Right lobe of liver (tissue), 6 donors: Measurements from ENCODE around the gene SUPT5H. TPM values are rescaled to one million over a fixed set of nuclear protein-coding genes. Genes with fewer than 3 reads are reported as not detected.

Experiments
- ATAC-seq, 4 donors: fragments of 200-7000 bp; cut with Tn5 transposase; one replicate each; pipeline ENCODE4 v1.9.1; 2020; ENCODE audit warnings: mild to moderate bottlenecking in 4 of 4, moderate library complexity in 4 of 4
- DNase-seq, 3 donors: peaks; one replicate each; pipeline ENCODE4 v3.0.0-alpha.2; 2020
- H3K27ac ChIP-seq, 3 donors: fragments of 200-600 bp; one replicate each; pipeline ENCODE4 v1.8.0; 2022
- H3K27me3 ChIP-seq, 2 donors: fragments of 200-600 bp; one replicate each; pipeline ENCODE4 v1.8.0; 2022
- H3K36me3 ChIP-seq, 4 donors: fragments of 200-600 bp; sonication (generic) in 1 of 4; one replicate each; pipeline versions ENCODE4 v1.5.1 to v1.8.0; 2017 to 2022; ENCODE audit warnings: control low read depth in 1 of 4
- H3K4me1 ChIP-seq, 4 donors: fragments of 200-600 bp; sonication (generic) in 1 of 4; one replicate each; pipeline versions ENCODE4 v1.5.1 to v1.8.0; 2017 to 2022; ENCODE audit warnings: control low read depth in 1 of 4
- H3K4me3 ChIP-seq, 3 donors: fragments of 200-600 bp; one replicate each; pipeline ENCODE4 v1.8.0; 2022
- H3K9me3 ChIP-seq, 4 donors: fragments of 200-600 bp; sonication (generic) in 1 of 4; one replicate each; pipeline versions ENCODE4 v1.5.1 to v1.8.0; 2017 to 2022; ENCODE audit warnings: control low read depth in 1 of 4
- CTCF ChIP-seq, 4 donors: fragments of 200-600 bp in 3 of 4; fragments of 450-650 bp in 1 of 4; IDR thresholded peaks; one replicate each; pipeline versions ENCODE4 v1.5.1 to v1.8.0; 2016 to 2022; ENCODE audit warnings: antibody characterized with exemption in 4 of 4, mild to moderate bottlenecking in 2 of 4
- POLR2A ChIP-seq: fragments of 450-650 bp; IDR thresholded peaks from one replicate; pipeline ENCODE4 v1.6.1; 2017; ENCODE audit warnings: antibody characterized with exemption, mild to moderate bottlenecking
- WGBS: methylation state at CpG from one replicate; pipeline ENCODE4 v1.1.6; 2018; ENCODE audit warnings: low coverage, low lambda C conversion rate; ENCODE audit not compliant: insufficient coverage; ENCODE audit errors: missing lambda C conversion rate; 5-methylcytosine and 5-hydroxymethylcytosine counted together
- intact Hi-C, 2 donors: fragments of 100-400 bp; cut with DNase I; formaldehyde crosslinking; loops; one replicate each; pipeline versions ENCODE4 v1.11.2 to v1.14.1; 2022
- total RNA-seq, 6 experiments: library from RNA; depleted of rRNA in 2 of 6; stranded (reverse); fragments of >200 nt in 2 of 6; fragmentation: NEBNext Ultra II Directional in 3 of 6; extraction: Animal tissue kit (Norgen Biotek cat#: 25700) in 3 of 6; gene quantifications; one replicate each; pipeline versions ENCODE4 v1.1.0 to v1.2.4, GENCODE V29; 2016 to 2023
- donor health status: DM: no; HTN: yes; CAD: no.
- donor health status: DM: no; HTN: no; CAD: no.
- donor health status: DM: no; HTN: no; CAD: no.
- donor health status: DM: no; HTN: yes; CAD: no.
- donor health status: DM: no; HTN: yes; CAD: no.

The SUPT5H gene
- total RNA-seq, 6 experiments from 2014 or later = 42.3 to 60.8 (median 54.7) TPM

GRCh38 chr19:39417463-39418181 lies 27.8 kb upstream of the SUPT5H start:
- Histone ChIP-seq H3K9me3 (no peaks in the 10 kb centered on the region), H3K36me3 (no peaks in the 10 kb centered on the region), H3K4me3 (no peak overlapping the region), H3K27ac (no peak overlapping the region), H3K4me1 (peaks cover 0 to 5% (median 0%) of the 10 kb centered on the region in 4 donors), H3K27me3 (no peaks in the 10 kb centered on the region)
- DNase-seq = no peak
- intact Hi-C loops = no loop called here
- no peak for ATAC-seq
- WGBS = 92% methylated on average over 12 of the region's 30 CpGs
- TF ChIP-seq POLR2A (no peak), CTCF (IDR thresholded peaks at IDR 0.05) (no peak)

- H3K4me1 ChIP-seq = no peaks in the 10 kb centered on the region
- WGBS = 72% methylated on average over 3 of the region's 9 CpGs
- no peaks in the 10 kb centered on the region for H3K9me3 ChIP-seq
- no peak for ATAC-seq
- TF ChIP-seq CTCF (IDR thresholded peaks at IDR 0.05) (no peak), POLR2A (no peak)
- no peaks in the 10 kb centered on the region for H3K27me3 ChIP-seq
- intact Hi-C loops = no loop called here
- H3K4me3 ChIP-seq = no peak overlapping the region
- no peaks in the 10 kb centered on the region for H3K36me3 ChIP-seq
- no peak overlapping the region for H3K27ac ChIP-seq
- no peak for DNase-seq
Observed at GRCh38 chr19:39419003-39419402, 26.4 kb upstream of the SUPT5H start.

- no peak for TF ChIP-seq CTCF (IDR thresholded peaks at IDR 0.05)
- Histone ChIP-seq H3K4me1 (no peaks in the 10 kb centered on the region), H3K36me3 (no peaks in the 10 kb centered on the region), H3K27ac (no peak overlapping the region), H3K9me3 (no peaks in the 10 kb centered on the region), H3K4me3 (no peak overlapping the region), H3K27me3 (no peaks in the 10 kb centered on the region)
- DNase-seq = no peak
- WGBS = 58% methylated on average over 2 of the region's 15 CpGs
- ATAC-seq = no peak
- intact Hi-C loops = no loop called here
Observed at GRCh38 chr19:39420769-39421168, 24.6 kb upstream of the SUPT5H start.

- Histone ChIP-seq H3K36me3 (no peaks in the 10 kb centered on the region), H3K27me3 (no peaks in the 10 kb centered on the region), H3K9me3 (no peaks in the 10 kb centered on the region), H3K4me3 (no peak overlapping the region), H3K4me1 (no peaks in the 10 kb centered on the region), H3K27ac (no peak overlapping the region)
- WGBS = 63% methylated on average over 2 of the region's 5 CpGs
- TF ChIP-seq CTCF (IDR thresholded peaks at IDR 0.05) (no peak), POLR2A (no peak)
- no peak for DNase-seq
- intact Hi-C loops = no loop called here
- no peak for ATAC-seq
Observed at GRCh38 chr19:39422020-39422419, 23.4 kb upstream of the SUPT5H start.
